GM12878 (cell line): Measurements from ENCODE around the gene ATXN2. TPM values are rescaled to one million over a fixed set of nuclear protein-coding genes. Genes with fewer than 3 reads are reported as not detected.
"Not testable (repeated sequence)": the region's sequence is repeated elsewhere in the genome, so short reads cannot be mapped to it uniquely, and the experiment has no call there.

ENCODE experiments used
- ATAC-seq: fragments of 200-7000 bp; cut with Tn5 transposase; 3 replicates; pipeline ENCODE4 v1.9.1; 2020; ENCODE audit warnings: mild to moderate bottlenecking, moderate library complexity
- BruUV-seq: library from RNA; stranded (reverse); fragments of 400-500 nt; replicated peaks from 2 replicates; lab custom pipeline; 2021; lab: Mats Ljungman, UMichigan
- CTCF ChIA-PET: fragments of 300-600 bp; sonication (Branson Sonifier 250); formaldehyde crosslinking; extraction: SDS; loops from one replicate; lab custom pipeline; 2021; ENCODE audit warnings: inconsistent platforms; lab: Yijun Ruan, JAX
- POLR2A ChIA-PET: fragments of 350-600 bp; formaldehyde crosslinking; extraction: SDS; loops from one replicate; lab custom pipeline; 2021; ENCODE audit warnings: inconsistent platforms; lab: Charles Lee
- RAD21 ChIA-PET: fragments of 300-600 bp; sonication (Branson Sonifier 250); formaldehyde crosslinking; loops from one replicate; lab custom pipeline; 2023; ENCODE audit warnings: antibody characterized with exemption; ENCODE audit not compliant: unreplicated experiment; lab: Charles Lee
- SMC1A ChIA-PET: fragments of 300-600 bp; sonication (Branson Sonifier 250); formaldehyde crosslinking; loops from one replicate; lab custom pipeline; 2023; ENCODE audit not compliant: unreplicated experiment, uncharacterized antibody; lab: Charles Lee
- DNase-seq: peaks from one replicate; pipeline ENCODE4 v3.0.0-alpha.2; 2011; ENCODE audit warnings: low read depth, low spot score
- FAIRE-seq: peaks from 3 replicates; lab custom pipeline; 2011; peaks lifted over from hg19 to GRCh38; lab: Jason Lieb, UNC
- H2AFZ ChIP-seq: 2 replicates; pipeline ENCODE4 v1.6.0; 2011; ENCODE audit warnings: low read depth, low read length, control low read depth; ENCODE audit not compliant: control insufficient read depth
- H3K27ac ChIP-seq: 2 replicates; pipeline ENCODE4 v1.5.1; 2011; ENCODE audit warnings: control low read depth; ENCODE audit not compliant: control insufficient read depth, insufficient read depth
- H3K27me3 ChIP-seq, 2 experiments: replicated peaks in 1 of 2; 2 replicates each; pipeline versions ENCODE4 v1.6.0 to v1.6.1; 2011; ENCODE audit warnings: low read length in 1 of 2; ENCODE audit not compliant: control insufficient read depth in 2 of 2, insufficient read depth in 2 of 2
- H3K36me3 ChIP-seq, 2 experiments: 2 replicates each; pipeline ENCODE4 v1.5.1; 2011; ENCODE audit warnings: low read length in 1 of 2; ENCODE audit not compliant: control insufficient read depth in 2 of 2, insufficient read depth in 2 of 2
- H3K4me1 ChIP-seq: 2 replicates; pipeline ENCODE4 v1.6.1; 2011; ENCODE audit warnings: mild to moderate bottlenecking, low read length, moderate library complexity, mixed read lengths; ENCODE audit not compliant: control insufficient read depth, insufficient read depth
- H3K4me2 ChIP-seq: 2 replicates; pipeline ENCODE4 v1.6.0; 2011; ENCODE audit warnings: control low read depth; ENCODE audit not compliant: control insufficient read depth, insufficient read depth
- H3K4me3 ChIP-seq: fragments of 200-600 bp; sonication (generic); 2 replicates; pipeline ENCODE4 v1.5.1; 2016
- H3K79me2 ChIP-seq: 2 replicates; pipeline ENCODE4 v1.6.0; 2011; ENCODE audit warnings: low read length; ENCODE audit not compliant: control insufficient read depth, insufficient read depth
- H3K9ac ChIP-seq: 2 replicates; pipeline ENCODE4 v1.8.0; 2011; ENCODE audit warnings: low read length, control low read depth, mixed read lengths; ENCODE audit not compliant: control insufficient read depth, insufficient read depth
- H3K9me3 ChIP-seq: replicated peaks from 3 replicates; pipeline ENCODE4 v1.5.1; 2011; ENCODE audit warnings: mild to moderate bottlenecking, low read length; ENCODE audit not compliant: control insufficient read depth, insufficient read depth
- H4K20me1 ChIP-seq: 2 replicates; pipeline ENCODE4 v1.6.0; 2011; ENCODE audit not compliant: control insufficient read depth, insufficient read depth
- GATAD2B ChIP-seq: fragments of 450-650 bp; conservative IDR thresholded peaks from 2 replicates; pipeline ENCODE4 v1.6.1; 2017; ENCODE audit warnings: low read depth, mild to moderate bottlenecking, moderate library complexity
- IKZF2 ChIP-seq, 2 experiments: fragments of 450-650 bp; IDR thresholded peaks; 2 replicates each; pipeline ENCODE4 v1.6.1; 2017; ENCODE audit warnings: mild to moderate bottlenecking in 2 of 2, moderate library complexity in 2 of 2
- MAX ChIP-seq: IDR thresholded peaks from 2 replicates; pipeline ENCODE4 v1.6.1; 2012; ENCODE audit warnings: low read depth, low read length, improper control_type of control experiment
- RCOR1 ChIP-seq: conservative IDR thresholded peaks from 2 replicates; pipeline ENCODE4 v1.6.1; 2012; ENCODE audit warnings: low read depth, low read length, improper control_type of control experiment
- REST ChIP-seq: IDR thresholded peaks from 2 replicates; pipeline ENCODE4 v1.6.1; 2012; ENCODE audit warnings: mild to moderate bottlenecking, low read depth, low read length
- STAT3 ChIP-seq: IDR thresholded peaks from 2 replicates; pipeline ENCODE4 v1.6.1; 2011; ENCODE audit warnings: low read depth, low read length, improper control_type of control experiment
- WGBS: methylation state at CpG from one replicate; pipeline ENCODE4 v1.1.6; 2016; ENCODE audit warnings: low lambda C conversion rate; ENCODE audit not compliant: insufficient replicate concordance, insufficient coverage; ENCODE audit errors: missing lambda C conversion rate; 5-methylcytosine and 5-hydroxymethylcytosine counted together
- in situ Hi-C: fragments of 300-500 bp; cut with MboI; formaldehyde crosslinking; loops from 9 replicates; pipeline ENCODE4 v1.14.3; 2018; ENCODE audit warnings: mixed read lengths
- intact Hi-C: fragments of 100-400 bp; cut with micrococcal nuclease; formaldehyde crosslinking; loops from one replicate; pipeline ENCODE4 v1.14.2; 2022; ENCODE audit not compliant: unreplicated experiment
- polyA plus RNA-seq, 11 experiments: library from polyadenylated mRNA; depleted of rRNA in 4 of 11; unstranded in 6 of 11; stranded (reverse) in 5 of 11; fragments of >200 nt; fragmentation: Nextera tagmentation in 4 of 11; fragmentation: Illumina TruSeq in 1 of 11; extraction: Ambion mirVana in 4 of 11; extraction: Trizol in 1 of 11; gene quantifications; 1 replicate in 1 of 11; 2 replicates in 10 of 11; pipeline versions ENCODE4 v1.2.1 to v1.2.3, GENCODE V29; 2011 to 2016; ENCODE audit warnings: inconsistent platforms in 2 of 11, missing spikeins in 2 of 11, low read depth in 1 of 11
- total RNA-seq, 4 experiments: library from RNA; depleted of rRNA in 3 of 4; stranded (reverse); fragments of >200 nt in 3 of 4; fragmentation: Illumina TruSeq in 1 of 4; extraction: Trizol in 1 of 4; gene quantifications; 2 replicates each; pipeline versions ENCODE4 v1.2.1 to v1.2.3, GENCODE V29; 2013 to 2021

Gene ATXN2
- total and polyA plus RNA-seq, 10 of the 15 experiments (the other 5 are each of a cell fraction or from before 2014, with no cell fraction given) = 8.8 to 31.5 (median 19.0) TPM

- no peak for TF ChIP-seq REST
- no peak for TF ChIP-seq MAX
- TF ChIP-seq STAT3 = no peak
Measured at GRCh38 chr12:111503116-111503515, 96.0 kb downstream of the ATXN2 start (continued).

GRCh38 chr12:111494676-111495075 lies 104.4 kb downstream of the ATXN2 start:
- ChIA-PET RAD21 (interaction anchor here (0.6 kb wide), 1 partner anchor 46 kb away, joined by 3 read pairs; no protein-coding TSS in a partner anchor), CTCF (interaction anchor here (0.6 to 1.9 kb wide), 3 partner anchors 21 to 98 kb away, joined by 4 to 6 read pairs (median 4); no protein-coding TSS in a partner anchor), SMC1A (interaction anchor here (1.5 kb wide), 1 partner anchor 43 kb away, joined by 3 read pairs; no protein-coding TSS in a partner anchor), POLR2A (no interaction called here)
- Histone ChIP-seq H3K9ac (no peak overlapping the region), H3K4me1 (no peaks in the 10 kb centered on the region), H3K36me3 (peaks cover 0 to 5% of the 10 kb centered on the region in 2 experiments), H3K27ac (no peak overlapping the region), H3K4me2 (no peak overlapping the region), H3K9me3 (no peaks in the 10 kb centered on the region), H3K27me3 (no peaks in the 10 kb centered on the region), H3K4me3 (no peak overlapping the region), H2AFZ (no peak overlapping the region), H3K79me2 (no peaks in the 10 kb centered on the region), H4K20me1 (no peaks in the 10 kb centered on the region)
- TF ChIP-seq IKZF2 (IDR thresholded peaks at IDR 0.05) (peak in 1 of 2 experiments; percentile 17; a peak in 1 of 4 replicates), GATAD2B (no peak), RCOR1 (no peak)
- intact Hi-C loops = no loop called here
- no TSS peak for BruUV-seq
- in situ Hi-C loops = no loop called here
- FAIRE-seq (no peak), DNase-seq (no peak), ATAC-seq (no peak)
- WGBS = 88% methylated on average over 4 of the region's 4 CpGs

- H3K9ac ChIP-seq, H3K4me2 ChIP-seq, H3K27me3 ChIP-seq, H4K20me1 ChIP-seq, FAIRE-seq, H3K4me3 ChIP-seq, CTCF ChIA-PET, H3K36me3 ChIP-seq, intact Hi-C loops, DNase-seq, ATAC-seq, H3K27ac ChIP-seq, H3K9me3 ChIP-seq, H3K79me2 ChIP-seq, SMC1A ChIA-PET, in situ Hi-C loops, RAD21 ChIA-PET, H2AFZ ChIP-seq, BruUV-seq, POLR2A ChIA-PET, H3K4me1 ChIP-seq: not testable (repeated sequence)
- 97% methylated on average over 7 of the region's 7 CpGs for WGBS
Measured at GRCh38 chr12:111492979-111493378, 106.1 kb downstream of the ATXN2 start.
